GM18867 (cell line): Measurements from ENCODE around the gene ORAI3.
"Not testable (repeated sequence)": the region's sequence is repeated elsewhere in the genome, so short reads cannot be mapped to it uniquely, and the experiment has no call there.

Source experiments
- ATAC-seq: cut with Tn5 transposase; IDR thresholded peaks from one replicate; pipeline ENCODE4 v1.9.1; 2021; ENCODE audit warnings: mild to moderate bottlenecking, moderate library complexity; ENCODE audit not compliant: unreplicated experiment

The ORAI3 gene

DNA sequence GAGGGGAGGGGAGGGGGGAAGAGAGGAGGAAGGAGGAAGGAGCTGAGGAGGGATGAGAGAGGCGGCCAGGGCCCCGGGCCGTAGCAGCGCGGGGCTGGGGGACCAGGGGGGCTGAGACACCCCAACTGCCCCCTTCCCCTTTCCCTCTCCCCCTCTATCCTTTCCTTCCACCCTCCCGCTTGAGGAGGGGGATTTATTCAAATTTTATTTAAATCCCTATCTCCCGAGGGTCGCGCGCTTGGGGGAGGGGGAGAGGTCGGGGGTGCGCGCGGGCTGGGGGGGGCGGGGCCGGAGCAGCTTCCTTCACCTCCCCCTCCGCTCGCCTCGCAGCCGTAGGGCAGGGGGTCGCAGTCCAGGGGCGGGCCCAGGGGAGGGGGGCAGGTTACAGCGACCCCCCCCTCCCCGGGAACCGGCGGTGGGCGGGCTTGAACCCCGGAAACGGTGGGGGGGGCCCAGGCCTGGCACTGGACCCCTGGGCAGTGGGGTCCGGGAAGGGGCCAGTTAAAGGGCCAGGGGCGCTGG lies 25.3 kb upstream of the ORAI3 start, which contains the start of gene FBXL19:
Gene FBXL19 (plus strand): TSS at position 19 of the 522 bp plus-strand sequence. CDS start 2,183 bp downstream, outside the sequence.
- ATAC-seq: no peak

GRCh38 chr16:30924076-30924912 lies 24.6 kb upstream of the ORAI3 start:
- ATAC-seq: no peak

DNA sequence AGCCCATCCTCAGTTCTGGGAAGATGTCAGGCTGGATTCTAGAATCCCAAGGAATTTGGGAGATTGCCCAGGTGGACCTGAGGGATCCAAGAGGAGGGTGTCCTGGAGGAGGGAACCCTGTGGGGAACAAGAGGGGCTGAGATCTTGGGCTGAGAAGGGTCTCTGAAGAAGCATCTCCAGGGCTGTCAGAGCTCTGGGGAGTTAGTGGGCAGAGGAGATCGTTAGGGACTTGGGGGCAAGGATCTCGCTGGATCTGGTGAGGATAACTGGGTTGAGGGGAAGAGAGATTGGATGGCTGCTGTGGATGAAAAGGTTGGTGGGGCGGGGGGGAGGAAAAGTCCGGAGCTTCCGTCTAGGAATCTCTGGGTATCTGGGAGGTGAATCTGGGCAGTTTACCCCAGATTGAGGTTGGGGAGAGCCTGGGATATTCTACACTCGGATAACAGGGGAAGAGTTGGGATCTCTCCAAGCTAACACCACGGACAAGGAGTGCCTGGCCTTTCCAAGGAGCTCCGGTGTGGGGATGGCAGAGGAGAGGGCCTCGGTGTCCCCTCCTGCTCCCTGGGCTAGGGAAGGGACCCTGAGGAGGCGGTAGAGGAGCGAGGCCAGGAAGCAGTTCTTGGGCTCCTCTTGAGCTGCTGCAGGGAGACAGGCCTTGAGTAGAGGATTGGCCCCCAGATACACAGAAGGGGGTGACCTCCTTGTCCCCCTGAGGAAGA lies 23.8 kb upstream of the ORAI3 start:
- ATAC-seq: no peak

- ATAC-seq: no peak
Measured at GRCh38 chr16:30925632-30925987, 23.3 kb upstream of the ORAI3 start.

DNA sequence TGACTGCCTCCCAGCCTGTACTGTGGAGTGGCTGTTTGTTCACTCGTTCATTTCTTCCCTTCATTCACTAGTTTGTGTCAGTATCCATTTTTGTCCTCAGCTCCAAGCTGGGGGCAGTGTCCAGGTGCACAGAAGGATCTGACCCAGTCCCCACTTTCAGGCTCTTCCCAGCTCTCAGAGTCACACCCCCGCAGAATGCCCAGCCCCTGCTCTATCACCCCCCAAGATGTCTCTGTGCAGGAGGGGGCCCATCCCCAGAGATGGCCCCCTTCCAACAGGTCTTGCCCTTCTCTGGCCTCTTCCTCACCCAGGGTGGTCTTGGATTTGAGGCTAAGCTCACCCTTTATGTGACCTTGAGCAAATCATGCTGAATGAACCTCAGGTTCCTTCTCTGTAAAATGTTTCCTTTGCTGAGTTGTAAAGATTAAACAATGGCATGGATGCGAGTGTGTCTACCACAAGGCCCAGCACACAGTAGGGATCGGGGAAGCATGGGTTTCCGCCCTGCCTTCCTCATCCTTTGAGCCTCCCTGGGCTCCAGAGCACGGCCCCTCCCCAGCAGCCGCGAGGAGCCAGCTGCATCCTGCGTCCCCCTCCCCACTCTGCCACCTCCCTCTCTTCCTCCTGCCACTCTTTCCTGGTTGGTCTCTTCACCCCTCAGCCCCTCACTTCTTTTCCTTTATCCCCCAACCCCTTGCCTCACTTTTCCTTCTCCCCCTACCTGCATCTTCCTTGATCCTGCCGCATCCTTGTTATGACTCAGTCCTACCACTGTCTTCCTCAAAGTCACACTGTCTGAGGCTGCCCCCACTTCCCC lies 22.7 kb upstream of the ORAI3 start:
- no peak for ATAC-seq

DNA sequence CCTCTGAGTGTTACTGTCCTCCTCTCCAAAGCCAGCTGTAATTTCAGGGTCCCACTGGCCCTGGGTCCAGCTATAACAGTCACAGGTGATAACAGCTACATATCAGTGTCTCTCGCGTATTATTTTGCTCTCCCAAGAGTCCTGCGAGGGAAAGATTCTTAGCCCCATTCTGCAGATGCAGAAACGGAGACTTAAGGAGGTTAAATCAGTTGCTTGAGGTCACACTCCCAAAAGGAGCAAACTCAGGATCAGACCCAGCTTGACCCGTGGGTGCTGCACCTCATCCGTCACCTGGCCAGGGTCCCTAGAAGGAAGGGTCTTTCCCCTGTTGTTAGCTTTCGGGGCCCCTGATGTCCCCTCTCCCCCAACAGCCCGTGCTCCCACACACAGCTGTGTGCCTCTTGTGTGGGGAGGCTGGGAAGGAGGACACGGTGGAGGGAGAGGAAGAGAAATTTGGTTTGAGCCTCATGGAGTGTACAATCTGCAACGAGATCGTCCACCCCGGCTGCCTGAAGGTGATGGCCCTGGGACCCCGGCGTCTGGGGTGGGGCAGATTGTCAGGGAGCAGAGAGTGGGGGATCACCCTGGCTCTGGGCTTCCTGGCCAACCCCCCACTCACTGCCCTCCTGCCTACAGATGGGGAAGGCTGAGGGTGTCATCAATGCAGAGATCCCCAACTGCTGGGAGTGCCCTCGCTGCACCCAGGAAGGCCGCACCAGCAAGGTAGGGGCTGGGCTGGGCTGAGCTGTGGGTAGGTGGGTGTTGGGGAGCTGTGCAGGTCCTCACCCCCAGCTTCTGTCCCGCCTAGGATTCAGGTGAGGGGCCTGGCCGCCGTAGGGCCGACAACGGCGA lies 21.7 kb upstream of the ORAI3 start:
- ATAC-seq: no peak

- ATAC-seq: no peak
Measured at GRCh38 chr16:30927789-30928378, 21.0 kb upstream of the ORAI3 start.

GRCh38 chr16:30928390-30928789 lies 20.5 kb upstream of the ORAI3 start:
- ATAC-seq: no peak

GRCh38 chr16:30929167-30929566 lies 19.7 kb upstream of the ORAI3 start:
- ATAC-seq: no peak

DNA sequence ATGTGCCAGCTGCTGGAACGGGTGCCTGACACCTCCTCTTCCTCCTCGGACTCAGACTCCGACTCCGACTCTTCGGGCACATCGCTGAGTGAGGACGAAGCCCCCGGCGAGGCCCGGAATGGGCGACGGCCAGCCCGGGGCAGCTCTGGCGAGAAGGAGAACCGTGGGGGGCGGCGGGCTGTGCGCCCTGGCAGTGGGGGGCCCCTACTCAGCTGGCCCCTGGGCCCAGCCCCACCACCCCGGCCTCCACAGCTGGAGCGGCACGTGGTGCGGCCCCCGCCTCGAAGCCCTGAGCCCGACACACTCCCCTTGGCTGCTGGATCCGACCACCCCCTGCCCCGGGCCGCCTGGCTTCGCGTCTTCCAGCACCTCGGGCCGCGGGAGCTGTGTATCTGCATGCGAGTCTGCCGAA lies 18.7 kb upstream of the ORAI3 start:
- ATAC-seq: no peak

- no peak for ATAC-seq
Measured at GRCh38 chr16:30931068-30931650, 17.7 kb upstream of the ORAI3 start.

DNA sequence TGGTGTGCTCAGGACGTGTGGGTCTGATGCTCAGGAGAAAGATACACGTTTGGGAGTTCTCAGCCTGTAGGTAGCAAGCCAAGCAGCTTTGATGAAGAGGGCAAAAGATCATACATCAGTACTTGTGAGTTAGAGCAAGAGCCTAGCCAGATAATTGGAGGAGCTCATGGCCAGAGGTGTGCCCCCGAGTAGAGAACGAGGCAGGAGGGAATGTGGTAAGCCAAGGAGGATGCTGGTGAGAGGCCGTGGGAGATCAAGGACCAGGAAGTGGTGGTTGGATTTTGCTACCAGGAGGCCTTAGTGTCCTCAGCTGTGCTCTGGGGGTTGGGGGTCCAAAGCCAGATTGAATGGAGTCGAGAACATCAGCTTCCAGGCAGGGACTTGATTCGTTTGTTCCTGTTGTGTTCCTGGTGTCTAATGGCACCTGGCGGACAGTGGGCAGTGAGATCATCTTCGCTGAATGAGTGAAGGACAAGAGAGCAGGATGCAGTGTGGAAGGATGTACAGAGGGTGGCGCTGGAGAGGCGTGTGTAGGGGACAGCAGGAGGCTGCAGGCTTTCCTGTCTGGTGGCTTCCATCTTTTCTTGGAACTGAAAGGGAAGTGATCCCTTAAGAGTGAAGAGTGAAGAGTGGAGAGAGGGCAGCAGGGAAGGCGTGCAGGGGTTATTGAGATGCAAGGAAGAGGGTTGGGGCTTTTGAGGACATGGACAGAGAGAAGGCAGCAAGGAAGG lies 13.9 kb upstream of the ORAI3 start:
- no peak for ATAC-seq

DNA sequence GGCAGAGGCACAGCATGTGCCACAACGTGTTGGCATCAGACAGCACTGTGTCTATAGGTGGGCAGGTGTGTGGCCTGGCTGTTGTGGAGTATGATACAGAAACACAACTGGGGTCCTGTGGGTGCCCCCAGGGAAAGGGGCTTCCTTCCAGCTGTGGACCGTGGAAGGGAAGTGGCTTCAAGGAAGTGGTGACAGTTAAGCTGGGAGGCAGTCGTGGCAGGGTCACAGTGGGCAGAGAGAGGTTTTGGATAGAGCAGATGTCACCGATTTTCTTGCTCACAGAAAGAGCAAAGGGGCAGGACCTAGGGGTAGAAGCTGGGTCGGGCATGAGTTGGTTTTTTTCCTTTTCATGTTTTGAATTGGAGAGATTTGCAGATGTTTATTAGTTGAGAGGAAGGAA lies 11.2 kb upstream of the ORAI3 start:
- ATAC-seq: no peak

DNA sequence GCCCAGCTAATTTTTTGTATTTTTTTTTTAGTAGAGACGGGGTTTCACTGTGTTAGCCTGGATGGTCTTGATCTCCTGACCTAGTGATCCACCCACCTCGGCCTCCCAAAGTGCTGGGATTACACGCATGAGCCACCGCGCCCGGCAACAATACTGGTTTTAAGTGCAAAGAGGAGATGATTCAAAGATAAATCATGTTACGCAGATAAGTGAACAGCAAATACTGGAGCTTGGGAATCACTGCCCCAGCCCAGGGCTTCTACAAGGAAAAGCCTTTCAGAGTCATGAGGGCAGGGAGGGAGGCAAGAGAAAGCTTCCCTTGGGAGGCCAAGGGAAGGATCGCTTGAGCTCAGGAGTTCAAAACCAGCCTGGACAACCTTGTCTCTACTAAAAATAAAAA lies 9.3 kb upstream of the ORAI3 start:
- not testable (repeated sequence) for ATAC-seq

DNA sequence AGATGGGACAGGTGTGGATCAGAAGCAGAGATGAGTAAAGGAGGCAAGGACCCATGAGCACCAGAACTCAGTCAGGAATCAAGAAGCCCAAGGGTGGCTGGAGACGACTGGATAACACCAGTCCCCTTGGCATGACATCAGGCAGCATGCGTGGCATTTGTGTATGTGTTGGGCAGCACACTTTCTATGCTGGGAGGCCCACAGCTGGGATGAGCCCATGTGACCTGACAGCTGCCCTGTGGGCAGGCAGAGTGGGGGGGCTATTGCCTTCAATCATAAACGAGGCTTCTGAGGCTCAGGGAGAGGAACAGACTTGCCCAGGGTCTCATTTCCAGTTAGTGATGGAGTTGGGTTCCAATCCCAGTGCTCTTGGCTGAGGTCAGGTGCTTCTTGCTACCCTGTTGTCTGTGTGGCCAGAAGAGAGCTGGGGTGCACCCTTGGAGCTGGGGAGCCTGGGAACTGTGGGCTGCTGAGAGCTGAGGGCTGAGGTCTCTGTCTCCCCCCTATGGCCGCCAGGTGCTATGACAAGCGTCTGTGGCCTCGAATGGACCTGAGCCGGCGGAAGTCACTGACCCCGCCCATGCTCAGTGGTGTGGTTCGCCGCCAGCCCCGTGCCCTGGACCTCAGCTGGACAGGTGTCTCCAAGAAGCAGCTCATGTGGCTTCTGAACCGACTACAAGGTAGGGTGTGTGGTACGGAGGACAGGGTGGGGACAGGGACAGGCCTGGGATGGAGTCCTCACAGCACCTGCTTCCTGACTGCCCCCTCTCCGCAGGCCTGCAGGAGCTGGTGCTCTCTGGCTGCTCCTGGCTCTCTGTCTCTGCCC lies 7.1 kb upstream of the ORAI3 start:
- peak; percentile 81 for ATAC-seq

DNA sequence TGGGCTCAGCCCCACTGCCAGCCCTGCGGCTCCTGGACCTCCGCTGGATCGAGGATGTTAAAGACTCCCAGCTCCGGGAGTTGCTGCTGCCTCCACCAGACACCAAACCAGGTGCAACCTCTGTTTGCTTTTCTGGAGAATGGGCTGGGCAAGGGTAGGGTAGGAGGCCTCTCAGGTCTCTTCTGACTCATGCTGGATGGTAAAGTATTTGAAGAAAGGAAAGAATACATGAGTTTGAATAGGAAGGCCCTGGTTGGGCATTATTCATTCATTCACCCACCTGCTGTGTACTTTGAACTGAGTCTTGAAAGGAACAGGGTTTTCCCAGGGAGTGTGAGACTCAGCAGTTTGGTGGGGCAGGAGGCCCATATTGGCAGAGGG lies 6.5 kb upstream of the ORAI3 start:
- ATAC-seq: no peak

- ATAC-seq: no peak
Measured at GRCh38 chr16:30944352-30944751, 4.5 kb upstream of the ORAI3 start.
